ENCODE data around the gene ANO10. TPM values are rescaled to one million over a fixed set of nuclear protein-coding genes. Genes with fewer than 3 reads are reported as not detected.

The ANO10 gene
- total and polyA plus RNA-seq, 2 donors (not counting 3 experiments of a cell fraction or from before 2014, with no cell fraction given) = 28.4 to 45.8 TPM

GRCh38 chr3:43484926-43485488, 136.8 kb downstream of the ANO10 start:
- dilution Hi-C loops (cut with MboI; ENCODE audit: extremely low pct_ligation_motif_present, low sequenced_read_pairs) (no loop called here), intact Hi-C loops (cut with micrococcal nuclease) (no loop called here)
- Histone ChIP-seq H3K4me1 (ENCODE audit: control insufficient read depth, extremely low read depth, insufficient read depth, low read length) (no peaks in the 10 kb centered on the region), H3K79me2 (ENCODE audit: control insufficient read depth, insufficient read depth, low read length) (no peaks in the 10 kb centered on the region), H3K27me3 (ENCODE audit: control insufficient read depth in 2 of 2, insufficient read depth in 2 of 2, low read length in 2 of 2) (no peaks in the 10 kb centered on the region), H3K9ac (replicated peaks; ENCODE audit: extremely low read depth, insufficient read depth, low read length) (no peak overlapping the region), H2AFZ (ENCODE audit: low read depth, low read length) (no peak overlapping the region), H3K36me3 (ENCODE audit: control insufficient read depth in 2 of 2, extremely low read depth in 1 of 2, insufficient read depth in 2 of 2, low read length in 2 of 2) (no peaks in the 10 kb centered on the region), H3K9me3 (replicated peaks; ENCODE audit: control insufficient read depth, insufficient read depth, low read length) (no peaks in the 10 kb centered on the region), H3K4me2 (ENCODE audit: insufficient read depth, low read length) (no peak overlapping the region), H4K20me1 (replicated peaks; ENCODE audit: control insufficient read depth, extremely low read depth, insufficient read depth, low read length) (no peaks in the 10 kb centered on the region), H3K4me3 (replicated peaks in 1 of 3; ENCODE audit: insufficient read depth in 1 of 3, low read depth in 1 of 3, low read length in 3 of 3) (no peak overlapping the region), H3K9me1 (replicated peaks; ENCODE audit: control insufficient read depth, extremely low read depth, insufficient read depth, low read length) (no peaks in the 10 kb centered on the region), H3K27ac (ENCODE audit: insufficient read depth, low read depth, low read length) (no peak overlapping the region)
- DNase-seq (ENCODE audit: low read depth, low spot score) (no peak), FAIRE-seq (no peak)
- BruUV-seq (replicated peaks) = no TSS peak
- POLR2A ChIA-PET = no interaction called here
- no peak for TF ChIP-seq POLR2A (IDR thresholded peaks at IDR 0.05; ENCODE audit: low read depth, low read length)
- TF ChIP-seq EZH2 (IDR thresholded peaks at IDR 0.05; ENCODE audit: borderline replicate concordance, low read depth, low read length, severe bottlenecking) = no peak
- TF ChIP-seq FOS (IDR thresholded peaks at IDR 0.05; ENCODE audit: borderline replicate concordance, insufficient read depth, low read length) = no peak
- no peak for TF ChIP-seq GATA2 (IDR thresholded peaks at IDR 0.05; ENCODE audit: insufficient read depth, insufficient read length, low read depth, low read length)
- no peak for TF ChIP-seq POLR2AphosphoS5 (IDR thresholded peaks at IDR 0.05; ENCODE audit: insufficient read depth, low read depth, low read length)
- CTCF ChIA-PET = no interaction called here

- no peaks in the 10 kb centered on the region for H3K9me3 ChIP-seq (replicated peaks; ENCODE audit: control insufficient read depth, insufficient read depth, low read length)
- no peaks in the 10 kb centered on the region for H3K36me3 ChIP-seq (ENCODE audit: control insufficient read depth in 2 of 2, extremely low read depth in 1 of 2, insufficient read depth in 2 of 2, low read length in 2 of 2)
- CTCF ChIA-PET = no interaction called here
- dilution Hi-C loops (cut with MboI; ENCODE audit: extremely low pct_ligation_motif_present, low sequenced_read_pairs) = no loop called here
- no peaks in the 10 kb centered on the region for H3K27me3 ChIP-seq (ENCODE audit: control insufficient read depth in 2 of 2, insufficient read depth in 2 of 2, low read length in 2 of 2)
- peaks cover 25% of the 10 kb centered on the region for H3K4me1 ChIP-seq (ENCODE audit: control insufficient read depth, extremely low read depth, insufficient read depth, low read length)
- no peak overlapping the region for H3K27ac ChIP-seq (ENCODE audit: insufficient read depth, low read depth, low read length)
- no peaks in the 10 kb centered on the region for H4K20me1 ChIP-seq (replicated peaks; ENCODE audit: control insufficient read depth, extremely low read depth, insufficient read depth, low read length)
- POLR2A ChIA-PET = no interaction called here
- no peak for FAIRE-seq
- intact Hi-C loops (cut with micrococcal nuclease) = no loop called here
- H3K9me1 ChIP-seq (replicated peaks; ENCODE audit: control insufficient read depth, extremely low read depth, insufficient read depth, low read length) = no peaks in the 10 kb centered on the region
- no peak overlapping the region for H3K9ac ChIP-seq (replicated peaks; ENCODE audit: extremely low read depth, insufficient read depth, low read length)
- TF ChIP-seq FOS (IDR thresholded peaks at IDR 0.05; ENCODE audit: borderline replicate concordance, insufficient read depth, low read length) (no peak), GATA2 (IDR thresholded peaks at IDR 0.05; ENCODE audit: insufficient read depth, insufficient read length, low read depth, low read length) (no peak), EZH2 (IDR thresholded peaks at IDR 0.05; ENCODE audit: borderline replicate concordance, low read depth, low read length, severe bottlenecking) (no peak), JUN (IDR thresholded peaks at IDR 0.05; ENCODE audit: borderline replicate concordance, insufficient read depth, insufficient read length, low read depth) (no peak), MYC (IDR thresholded peaks at IDR 0.05; ENCODE audit: low read depth, low read length) (no peak), MAX (IDR thresholded peaks at IDR 0.05; ENCODE audit: insufficient read depth, insufficient read length) (no peak), CTCF (IDR thresholded peaks at IDR 0.05; ENCODE audit: extremely low read depth in 1 of 2, insufficient read depth in 1 of 2, low read depth in 1 of 2, low read length in 2 of 2) (no peak), POLR2A (IDR thresholded peaks at IDR 0.05; ENCODE audit: low read depth, low read length) (no peak)
- no TSS peak for BruUV-seq (replicated peaks)
- no peak overlapping the region for H2AFZ ChIP-seq (ENCODE audit: low read depth, low read length)
- no peak overlapping the region for H3K4me3 ChIP-seq (replicated peaks in 1 of 3; ENCODE audit: insufficient read depth in 1 of 3, low read depth in 1 of 3, low read length in 3 of 3)
- H3K4me2 ChIP-seq (ENCODE audit: insufficient read depth, low read length) = no peak overlapping the region
- no peak for DNase-seq (ENCODE audit: low read depth, low spot score)
- no peaks in the 10 kb centered on the region for H3K79me2 ChIP-seq (ENCODE audit: control insufficient read depth, insufficient read depth, low read length)
These were observed 140.4 kb downstream of the ANO10 start for GRCh38 chr3:43481375-43481774.
